D721Med (cell line): ENCODE results near the gene SORBS1.

Source experiments
- DNase-seq: peaks from one replicate; pipeline ENCODE4 v3.0.0; 2011; ENCODE audit warnings: low spot score; ENCODE audit not compliant: insufficient read length
- FAIRE-seq: peaks from 2 replicates; lab custom pipeline; 2011; peaks lifted over from hg19 to GRCh38; lab: Jason Lieb, UNC
- TF ChIP-seq, protein P1 (sequence below): IDR thresholded peaks from 2 replicates; pipeline ENCODE4 v1.5.1; 2012; ENCODE audit warnings: mild to moderate bottlenecking, control low read depth; ENCODE audit not compliant: insufficient read depth; ENCODE audit errors: missing control alignments

The SORBS1 gene

GRCh38 chr10:95524358-95525032 lies 36.7 kb downstream of the SORBS1 start:
- TF ChIP-seq, protein P1, sequence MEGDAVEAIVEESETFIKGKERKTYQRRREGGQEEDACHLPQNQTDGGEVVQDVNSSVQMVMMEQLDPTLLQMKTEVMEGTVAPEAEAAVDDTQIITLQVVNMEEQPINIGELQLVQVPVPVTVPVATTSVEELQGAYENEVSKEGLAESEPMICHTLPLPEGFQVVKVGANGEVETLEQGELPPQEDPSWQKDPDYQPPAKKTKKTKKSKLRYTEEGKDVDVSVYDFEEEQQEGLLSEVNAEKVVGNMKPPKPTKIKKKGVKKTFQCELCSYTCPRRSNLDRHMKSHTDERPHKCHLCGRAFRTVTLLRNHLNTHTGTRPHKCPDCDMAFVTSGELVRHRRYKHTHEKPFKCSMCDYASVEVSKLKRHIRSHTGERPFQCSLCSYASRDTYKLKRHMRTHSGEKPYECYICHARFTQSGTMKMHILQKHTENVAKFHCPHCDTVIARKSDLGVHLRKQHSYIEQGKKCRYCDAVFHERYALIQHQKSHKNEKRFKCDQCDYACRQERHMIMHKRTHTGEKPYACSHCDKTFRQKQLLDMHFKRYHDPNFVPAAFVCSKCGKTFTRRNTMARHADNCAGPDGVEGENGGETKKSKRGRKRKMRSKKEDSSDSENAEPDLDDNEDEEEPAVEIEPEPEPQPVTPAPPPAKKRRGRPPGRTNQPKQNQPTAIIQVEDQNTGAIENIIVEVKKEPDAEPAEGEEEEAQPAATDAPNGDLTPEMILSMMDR = no peak
- no peak for DNase-seq
- FAIRE-seq = no peak

- TF ChIP-seq, protein P1 = no peak
- no peak for FAIRE-seq
These were observed 39.1 kb downstream of the SORBS1 start for GRCh38 chr10:95522117-95522516.

GRCh38 chr10:95520617-95521016 lies 40.6 kb downstream of the SORBS1 start:
- FAIRE-seq (no peak), DNase-seq (no peak)

More at GRCh38 chr10:95522117-95522516, 39.1 kb downstream of the SORBS1 start:
- no peak for DNase-seq

GRCh38 chr10:95518455-95519452 lies 42.4 kb downstream of the SORBS1 start:
- no peak for FAIRE-seq
- TF ChIP-seq, protein P1 = no peak
- DNase-seq = no peak

More at GRCh38 chr10:95520617-95521016, 40.6 kb downstream of the SORBS1 start:
- TF ChIP-seq, protein P1 = no peak

- TF ChIP-seq, protein P1 = no peak
- no peak for FAIRE-seq
- DNase-seq = no peak
These were observed 43.4 kb downstream of the SORBS1 start for GRCh38 chr10:95517536-95518454.

- FAIRE-seq = no peak
- no peak for DNase-seq
- TF ChIP-seq, protein P1 = no peak
These were observed 44.3 kb downstream of the SORBS1 start for GRCh38 chr10:95516774-95517373.
